MCF 10A (cell line): ENCODE measurements around the gene GCNT4. TPM values are rescaled to one million over a fixed set of nuclear protein-coding genes. Genes with fewer than 3 reads are reported as not detected.

Experiments used
- BruUV-seq: library from RNA; stranded (reverse); fragments of 400-500 nt; replicated peaks from 2 replicates; lab custom pipeline; 2021; lab: Mats Ljungman, UMichigan
- CTCF ChIA-PET: fragments of 300-600 bp; sonication (Branson Sonifier 250); formaldehyde crosslinking; extraction: SDS; loops from one replicate; lab custom pipeline; 2021; ENCODE audit warnings: antibody characterized with exemption, inconsistent platforms; lab: Yijun Ruan, JAX
- POLR2A ChIA-PET: fragments of 300-600, 350-650 bp; sonication (Branson Sonifier 250); formaldehyde crosslinking; extraction: SDS; loops from one replicate; lab custom pipeline; 2020; ENCODE audit warnings: antibody characterized with exemption, inconsistent platforms; lab: Yijun Ruan, JAX
- DNase-seq: peaks from one replicate; pipeline ENCODE4 v3.0.0-alpha.2; 2018; ENCODE audit not compliant: unreplicated experiment
- H3K27ac Mint-ChIP-seq: one replicate; pipeline ENCODE4 v1.8.0; 2022; ENCODE audit warnings: mild to moderate bottlenecking, low read depth, mixed read lengths; ENCODE audit not compliant: unreplicated experiment
- H3K27me3 Mint-ChIP-seq: one replicate; pipeline ENCODE4 v1.8.0; 2022; ENCODE audit warnings: mixed read lengths; ENCODE audit not compliant: insufficient read depth, unreplicated experiment
- H3K36me3 Mint-ChIP-seq: one replicate; pipeline ENCODE4 v1.8.0; 2022; ENCODE audit warnings: mild to moderate bottlenecking, moderate library complexity, mixed read lengths; ENCODE audit not compliant: insufficient read depth, unreplicated experiment
- H3K4me1 Mint-ChIP-seq: one replicate; pipeline ENCODE4 v1.8.0; 2022; ENCODE audit warnings: mixed read lengths; ENCODE audit not compliant: insufficient read depth, unreplicated experiment
- H3K4me3 Mint-ChIP-seq: one replicate; pipeline ENCODE4 v1.8.0; 2022; ENCODE audit warnings: mild to moderate bottlenecking, moderate library complexity, mixed read lengths; ENCODE audit not compliant: unreplicated experiment
- H3K9me3 Mint-ChIP-seq: one replicate; pipeline ENCODE4 v1.8.0; 2022; ENCODE audit warnings: mixed read lengths; ENCODE audit not compliant: unreplicated experiment
- intact Hi-C: fragments of 100-400 bp; cut with micrococcal nuclease; formaldehyde crosslinking; loops from 2 replicates; pipeline ENCODE4 v1.14.1; 2022
- total RNA-seq: library from RNA; stranded (reverse); gene quantifications from 2 replicates; pipeline ENCODE4 v1.2.3, GENCODE V29; 2022
- TF ChIP-seq, protein P1 (sequence below): fragments of 200-600 bp; IDR thresholded peaks from one replicate; pipeline ENCODE4 v1.8.0; 2022; ENCODE audit warnings: antibody characterized with exemption, mild to moderate bottlenecking; ENCODE audit not compliant: unreplicated experiment

The GCNT4 gene
- total RNA-seq, 1 experiment from 2014 or later = 1.4 TPM

DNA sequence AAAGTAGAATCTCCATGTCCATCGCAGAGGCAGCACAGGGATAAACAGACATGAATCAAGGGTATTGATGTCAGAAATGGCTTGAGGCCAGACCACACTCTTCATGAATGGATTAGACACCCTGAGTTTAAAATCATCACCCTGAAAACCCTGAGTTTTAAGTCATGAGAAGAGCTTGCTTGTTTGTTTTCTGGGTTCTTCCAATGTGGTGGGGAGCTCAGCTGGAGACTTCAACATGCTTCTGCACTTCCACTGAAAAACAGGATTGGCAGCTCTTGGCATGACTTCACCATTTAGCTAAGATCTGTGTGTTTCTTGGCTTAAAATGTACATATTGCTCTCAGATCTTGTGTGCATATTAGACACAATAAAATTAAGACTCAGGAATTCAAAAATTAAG, 9.8 kb downstream of the GCNT4 start:
- TF ChIP-seq, protein P1, sequence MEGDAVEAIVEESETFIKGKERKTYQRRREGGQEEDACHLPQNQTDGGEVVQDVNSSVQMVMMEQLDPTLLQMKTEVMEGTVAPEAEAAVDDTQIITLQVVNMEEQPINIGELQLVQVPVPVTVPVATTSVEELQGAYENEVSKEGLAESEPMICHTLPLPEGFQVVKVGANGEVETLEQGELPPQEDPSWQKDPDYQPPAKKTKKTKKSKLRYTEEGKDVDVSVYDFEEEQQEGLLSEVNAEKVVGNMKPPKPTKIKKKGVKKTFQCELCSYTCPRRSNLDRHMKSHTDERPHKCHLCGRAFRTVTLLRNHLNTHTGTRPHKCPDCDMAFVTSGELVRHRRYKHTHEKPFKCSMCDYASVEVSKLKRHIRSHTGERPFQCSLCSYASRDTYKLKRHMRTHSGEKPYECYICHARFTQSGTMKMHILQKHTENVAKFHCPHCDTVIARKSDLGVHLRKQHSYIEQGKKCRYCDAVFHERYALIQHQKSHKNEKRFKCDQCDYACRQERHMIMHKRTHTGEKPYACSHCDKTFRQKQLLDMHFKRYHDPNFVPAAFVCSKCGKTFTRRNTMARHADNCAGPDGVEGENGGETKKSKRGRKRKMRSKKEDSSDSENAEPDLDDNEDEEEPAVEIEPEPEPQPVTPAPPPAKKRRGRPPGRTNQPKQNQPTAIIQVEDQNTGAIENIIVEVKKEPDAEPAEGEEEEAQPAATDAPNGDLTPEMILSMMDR = no peak
- Mint-ChIP-seq H3K9me3 (peaks cover 9% of the 10 kb centered on the region), H3K4me3 (no peak overlapping the region), H3K36me3 (peaks cover 7% of the 10 kb centered on the region), H3K4me1 (peaks cover 25% of the 10 kb centered on the region), H3K27ac (no peak overlapping the region), H3K27me3 (no peaks in the 10 kb centered on the region)
- no peak for DNase-seq
- no TSS peak for BruUV-seq
- intact Hi-C loops = no loop called here
- ChIA-PET POLR2A (interaction anchor here (1.1 to 1.5 kb wide), 2 partner anchors 10 to 12 kb away, joined by 3 to 4 read pairs; partner anchors contain the start of gene GCNT4), CTCF (interaction anchor here (0.7 to 1.5 kb wide), 5 partner anchors 10 to 368 kb away, joined by 3 to 8 read pairs (median 4); partner anchors contain the start of gene GCNT4)

DNA sequence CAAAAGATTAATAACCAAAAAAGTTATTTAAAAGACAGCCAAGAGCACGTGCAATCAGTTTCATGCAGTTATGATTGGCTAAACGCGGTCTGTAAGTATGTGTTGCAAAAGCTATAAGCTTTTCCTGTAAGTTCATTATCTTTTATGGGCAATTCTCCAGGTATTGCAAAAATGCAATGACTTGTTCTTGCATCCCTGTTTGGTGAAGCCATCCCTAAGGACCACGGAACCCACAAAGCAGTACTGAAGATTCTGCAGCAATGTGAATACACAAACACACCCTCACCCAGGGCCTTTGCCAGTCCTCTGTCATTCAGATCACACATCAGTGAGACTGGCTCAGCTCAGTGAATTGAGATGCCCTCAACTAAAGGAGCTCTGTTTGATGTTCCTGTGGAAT, 11.4 kb downstream of the GCNT4 start:
- Mint-ChIP-seq H3K9me3 (peaks cover 9% of the 10 kb centered on the region), H3K4me3 (no peak overlapping the region), H3K27ac (no peak overlapping the region), H3K4me1 (peaks cover 18% of the 10 kb centered on the region), H3K36me3 (peaks cover 3% of the 10 kb centered on the region), H3K27me3 (no peaks in the 10 kb centered on the region)
- ChIA-PET POLR2A (interaction anchor here (0.7 to 1.5 kb wide), 3 partner anchors 18 to 471 kb away, joined by 3 to 4 read pairs (median 3); partner anchors contain the start of genes CERT1 and POLK), CTCF (interaction anchor here (4.3 kb wide), 1 partner anchor 9 kb away, joined by 16 read pairs; no protein-coding TSS in a partner anchor)
- intact Hi-C loops = no loop called here
- BruUV-seq = no TSS peak
- DNase-seq = peak; percentile 59
- TF ChIP-seq, protein P1 = no peak

DNA sequence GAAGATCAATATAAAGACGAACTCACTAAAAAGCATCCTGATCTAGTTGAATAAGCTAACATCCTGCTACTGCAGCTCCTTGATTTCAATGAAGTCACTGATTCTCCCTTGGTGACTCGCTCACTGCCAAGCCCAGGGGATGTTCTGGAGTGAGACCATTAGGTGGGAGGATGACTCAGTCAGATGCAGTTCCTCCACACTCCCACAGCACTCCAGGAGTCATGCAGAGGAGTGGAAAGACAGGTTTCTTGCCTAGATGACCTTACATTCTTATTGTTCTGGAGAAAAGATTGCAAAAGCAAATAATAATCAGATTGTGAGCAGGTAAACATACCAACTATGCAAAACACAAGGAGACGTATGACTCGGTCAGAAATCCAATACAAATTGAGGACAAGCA, 15.3 kb downstream of the GCNT4 start:
- no peaks in the 10 kb centered on the region for H3K27me3 Mint-ChIP-seq
- H3K4me1 Mint-ChIP-seq = peaks cover 8% of the 10 kb centered on the region
- DNase-seq = peak; percentile 78
- intact Hi-C loops = no loop called here
- no peaks in the 10 kb centered on the region for H3K36me3 Mint-ChIP-seq
- H3K9me3 Mint-ChIP-seq = peaks cover 9% of the 10 kb centered on the region
- POLR2A ChIA-PET = interaction anchor here (0.6 to 0.9 kb wide), 3 partner anchors 9 to 203 kb away, joined by 3 to 5 read pairs (median 5); no protein-coding TSS in a partner anchor
- TF ChIP-seq, protein P1 = no peak
- CTCF ChIA-PET = interaction anchor here (0.6 to 1.0 kb wide), 3 partner anchors 13 to 233 kb away, joined by 3 read pairs; no protein-coding TSS in a partner anchor
- no peak overlapping the region for H3K4me3 Mint-ChIP-seq
- BruUV-seq = no TSS peak
- no peak overlapping the region for H3K27ac Mint-ChIP-seq

DNA sequence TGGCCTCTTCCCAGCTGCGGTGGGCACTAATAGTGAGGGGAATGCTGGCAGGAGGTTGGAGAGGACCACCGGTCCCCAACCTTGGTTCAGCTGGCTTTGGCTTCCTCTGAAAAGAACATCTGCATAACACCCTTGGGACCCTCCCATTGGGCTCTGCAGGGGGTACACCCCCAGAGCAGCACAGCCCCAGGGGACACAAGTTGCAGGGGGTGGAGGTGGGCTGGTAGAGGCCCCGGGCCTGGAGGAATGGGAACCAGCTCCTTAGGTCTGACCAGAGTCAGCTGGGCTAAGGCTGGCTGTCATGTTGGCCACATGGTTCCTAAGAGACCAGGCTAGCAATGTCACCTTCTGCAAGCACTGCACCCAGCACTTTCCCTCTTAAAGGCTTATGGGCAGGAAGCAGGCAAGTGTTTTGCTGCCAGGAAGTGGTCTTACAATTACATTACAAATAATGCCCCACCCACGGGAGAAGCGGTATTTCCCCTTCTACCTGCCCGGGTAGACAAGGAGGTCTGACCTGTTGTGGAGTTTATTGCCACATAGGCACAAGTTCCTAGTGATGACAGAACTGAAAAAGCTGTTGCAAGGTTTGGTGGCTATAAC, 18.1 kb downstream of the GCNT4 start:
- H3K4me1 Mint-ChIP-seq = peaks cover 8% of the 10 kb centered on the region
- H3K36me3 Mint-ChIP-seq = no peaks in the 10 kb centered on the region
- H3K4me3 Mint-ChIP-seq = no peak overlapping the region
- no peaks in the 10 kb centered on the region for H3K27me3 Mint-ChIP-seq
- ChIA-PET POLR2A (interaction anchor here (0.7 kb wide), 1 partner anchor 326 kb away, joined by 4 read pairs; no protein-coding TSS in a partner anchor), CTCF (interaction anchor here (0.5 to 0.7 kb wide), 2 partner anchors 79 to 1205 kb away, joined by 3 read pairs; no protein-coding TSS in a partner anchor)
- H3K27ac Mint-ChIP-seq = no peak overlapping the region
- intact Hi-C loops = no loop called here
- H3K9me3 Mint-ChIP-seq = no peaks in the 10 kb centered on the region
- BruUV-seq = no TSS peak
- TF ChIP-seq, protein P1 = no peak
- DNase-seq = no peak
